ENCODE measurements around the gene ABLIM1.

DNA sequence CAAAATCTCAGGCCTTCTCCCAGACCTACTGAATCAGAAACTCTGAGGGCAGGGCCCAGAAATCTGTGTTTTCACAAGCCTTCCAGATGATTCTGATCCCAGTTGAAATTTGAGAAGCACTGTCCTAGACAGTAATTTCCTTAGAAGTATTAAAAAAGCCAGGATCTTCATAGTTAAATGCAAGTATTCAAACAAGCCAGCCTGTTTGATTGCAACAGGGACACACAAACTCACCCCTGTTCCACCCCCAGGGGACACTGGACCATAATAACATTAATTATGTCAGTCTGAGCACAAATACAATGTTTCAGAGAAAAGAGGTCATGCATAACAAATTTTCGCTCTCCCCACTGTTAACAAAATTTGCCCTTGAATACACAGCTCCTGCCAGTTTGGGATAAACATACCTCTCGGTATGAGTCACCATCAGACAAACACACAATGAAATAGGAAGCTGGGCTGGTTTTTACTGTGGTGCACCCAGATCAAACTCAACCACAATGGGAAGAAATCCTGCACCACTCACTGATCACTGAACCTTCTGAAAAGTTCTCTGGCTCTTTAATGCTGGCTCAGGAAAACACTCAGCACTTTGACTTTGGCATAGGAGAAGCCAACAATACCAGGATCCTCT lies 34.3 kb downstream of the ABLIM1 start:
- no peak for TF ChIP-seq TAF1 (IDR thresholded peaks at IDR 0.05; ENCODE audit: borderline replicate concordance, insufficient read depth, low read length)
- TF ChIP-seq POLR2AphosphoS5 (IDR thresholded peaks at IDR 0.05; ENCODE audit: low read depth, low read length) = no peak
- no peak for TF ChIP-seq SIN3A (IDR thresholded peaks at IDR 0.05; ENCODE audit: borderline replicate concordance, insufficient read depth, low read length)
- TF ChIP-seq, protein P1, sequence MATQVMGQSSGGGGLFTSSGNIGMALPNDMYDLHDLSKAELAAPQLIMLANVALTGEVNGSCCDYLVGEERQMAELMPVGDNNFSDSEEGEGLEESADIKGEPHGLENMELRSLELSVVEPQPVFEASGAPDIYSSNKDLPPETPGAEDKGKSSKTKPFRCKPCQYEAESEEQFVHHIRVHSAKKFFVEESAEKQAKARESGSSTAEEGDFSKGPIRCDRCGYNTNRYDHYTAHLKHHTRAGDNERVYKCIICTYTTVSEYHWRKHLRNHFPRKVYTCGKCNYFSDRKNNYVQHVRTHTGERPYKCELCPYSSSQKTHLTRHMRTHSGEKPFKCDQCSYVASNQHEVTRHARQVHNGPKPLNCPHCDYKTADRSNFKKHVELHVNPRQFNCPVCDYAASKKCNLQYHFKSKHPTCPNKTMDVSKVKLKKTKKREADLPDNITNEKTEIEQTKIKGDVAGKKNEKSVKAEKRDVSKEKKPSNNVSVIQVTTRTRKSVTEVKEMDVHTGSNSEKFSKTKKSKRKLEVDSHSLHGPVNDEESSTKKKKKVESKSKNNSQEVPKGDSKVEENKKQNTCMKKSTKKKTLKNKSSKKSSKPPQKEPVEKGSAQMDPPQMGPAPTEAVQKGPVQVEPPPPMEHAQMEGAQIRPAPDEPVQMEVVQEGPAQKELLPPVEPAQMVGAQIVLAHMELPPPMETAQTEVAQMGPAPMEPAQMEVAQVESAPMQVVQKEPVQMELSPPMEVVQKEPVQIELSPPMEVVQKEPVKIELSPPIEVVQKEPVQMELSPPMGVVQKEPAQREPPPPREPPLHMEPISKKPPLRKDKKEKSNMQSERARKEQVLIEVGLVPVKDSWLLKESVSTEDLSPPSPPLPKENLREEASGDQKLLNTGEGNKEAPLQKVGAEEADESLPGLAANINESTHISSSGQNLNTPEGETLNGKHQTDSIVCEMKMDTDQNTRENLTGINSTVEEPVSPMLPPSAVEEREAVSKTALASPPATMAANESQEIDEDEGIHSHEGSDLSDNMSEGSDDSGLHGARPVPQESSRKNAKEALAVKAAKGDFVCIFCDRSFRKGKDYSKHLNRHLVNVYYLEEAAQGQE (IDR thresholded peaks at IDR 0.05; ENCODE audit: insufficient read depth in 1 of 2, low read depth in 2 of 2, low read length in 2 of 2) = no peak
- TF ChIP-seq FOXP2 (optimal IDR thresholded peaks at IDR 0.05; ENCODE audit: borderline replicate concordance, extremely low read depth, extremely low read length, insufficient read depth) = no peak
